DND-41 (cell line): Measurements from ENCODE around the gene RITA1.
A peak's percentile ranks its signal among the peaks of the same experiment; 100 is the strongest.

Experiments used
- ATAC-seq: fragments of 200-7000 bp; cut with Tn5 transposase; 3 replicates; pipeline ENCODE4 v1.9.1; 2021; ENCODE audit warnings: low read depth; ENCODE audit not compliant: insufficient read depth
- DNase-seq: peaks from one replicate; pipeline ENCODE4 v3.0.0-alpha.2; 2020
- H2AFZ ChIP-seq: 2 replicates; pipeline ENCODE4 v1.6.0; 2012; ENCODE audit warnings: low read depth, low read length
- H3K27ac ChIP-seq: 2 replicates; pipeline ENCODE4 v1.5.1; 2012; ENCODE audit warnings: low read length, inconsistent platforms
- H3K27me3 ChIP-seq: fragments of 200-600 bp; sonication (generic); 2 replicates; pipeline ENCODE4 v1.6.0; 2012; ENCODE audit warnings: low read length, mild to moderate bottlenecking, inconsistent platforms; ENCODE audit not compliant: insufficient read depth, poor library complexity
- H3K36me3 ChIP-seq: 2 replicates; pipeline ENCODE4 v1.5.1; 2012; ENCODE audit warnings: low read length, inconsistent platforms; ENCODE audit not compliant: insufficient read depth
- H3K4me1 ChIP-seq: 2 replicates; pipeline ENCODE4 v1.5.1; 2012; ENCODE audit warnings: mild to moderate bottlenecking, low read length; ENCODE audit not compliant: insufficient read depth
- H3K4me2 ChIP-seq: 2 replicates; pipeline ENCODE4 v1.6.0; 2012; ENCODE audit warnings: mild to moderate bottlenecking, moderate library complexity, low read length, inconsistent platforms; ENCODE audit not compliant: insufficient read depth
- H3K4me3 ChIP-seq, 2 experiments: fragments of 200-600 bp in 1 of 2; shearing (Covaris generic) in 1 of 2; 2 replicates each; pipeline ENCODE4 v1.5.1; 2012 to 2016; ENCODE audit warnings: inconsistent platforms in 2 of 2, low read length in 2 of 2, mild to moderate bottlenecking in 2 of 2, low read depth in 1 of 2, moderate library complexity in 1 of 2
- H3K79me2 ChIP-seq: 2 replicates; pipeline ENCODE4 v1.6.0; 2012; ENCODE audit warnings: low read length, inconsistent platforms; ENCODE audit not compliant: insufficient read depth
- H3K9ac ChIP-seq: 2 replicates; pipeline ENCODE4 v1.6.0; 2012; ENCODE audit warnings: low read depth, mild to moderate bottlenecking, inconsistent platforms, low read length, moderate library complexity
- H3K9me3 ChIP-seq: 2 replicates; pipeline ENCODE4 v1.5.1; 2012; ENCODE audit warnings: low read length, moderate library complexity, mild to moderate bottlenecking, inconsistent platforms; ENCODE audit not compliant: insufficient read depth, severe bottlenecking
- H4K20me1 ChIP-seq: 2 replicates; pipeline ENCODE4 v1.6.0; 2012; ENCODE audit warnings: low read length; ENCODE audit not compliant: insufficient read depth
- EZH2 ChIP-seq: IDR thresholded peaks from 3 replicates; pipeline ENCODE4 v1.6.1; 2012; ENCODE audit warnings: borderline replicate concordance, low read depth, mild to moderate bottlenecking, moderate library complexity, low read length, inconsistent platforms; ENCODE audit not compliant: severe bottlenecking
- TF ChIP-seq, protein P1 (sequence below): IDR thresholded peaks from 2 replicates; pipeline ENCODE4 v1.5.1; 2012; ENCODE audit warnings: borderline replicate concordance, low read length, moderate library complexity, mild to moderate bottlenecking; ENCODE audit not compliant: poor library complexity, severe bottlenecking; ENCODE audit errors: extremely low read depth

The RITA1 gene

DNA sequence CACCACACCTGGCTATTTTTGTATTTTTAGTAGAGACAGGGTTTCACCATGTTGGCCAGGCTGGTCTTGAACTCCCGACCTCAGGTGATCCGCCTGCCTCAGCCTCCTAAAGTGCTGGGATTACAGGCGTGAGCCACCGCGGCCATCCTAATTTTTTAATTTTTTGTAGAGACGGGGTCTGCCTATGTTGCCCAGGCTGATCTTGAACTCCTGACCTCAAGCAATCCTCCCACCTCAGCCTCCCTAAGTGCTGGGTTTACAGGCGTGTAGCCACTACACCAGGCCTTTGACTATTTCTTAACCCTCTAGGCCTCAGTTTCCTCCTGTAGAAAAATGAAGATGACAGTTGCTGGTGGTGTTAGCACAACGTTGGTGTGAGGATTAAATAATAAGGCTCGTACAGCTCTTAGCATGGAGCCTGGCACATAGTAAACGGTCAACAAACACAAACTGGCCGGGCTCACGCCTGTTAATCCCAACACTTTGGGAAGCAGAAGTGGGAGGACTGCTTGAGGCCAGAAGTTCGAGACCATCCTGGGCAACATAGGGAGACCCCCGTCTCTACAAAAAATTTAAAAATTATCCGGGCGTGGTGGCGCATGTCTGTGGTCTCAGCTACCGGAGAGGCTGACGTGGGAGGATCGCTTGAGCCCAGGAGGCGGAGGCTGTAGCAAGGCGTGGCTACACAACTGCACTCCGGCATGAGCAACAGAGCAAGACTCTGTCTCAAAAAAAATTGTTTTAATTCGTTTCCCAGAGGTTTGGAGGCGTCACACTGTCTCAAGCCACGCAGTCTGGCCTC lies 1.2 kb upstream of the RITA1 start:
- Histone ChIP-seq H3K9me3 (no peaks in the 10 kb centered on the region), H3K4me3 (peak overlapping the region; percentile 81 to 93), H4K20me1 (peaks cover 47% of the 10 kb centered on the region), H3K4me1 (peaks cover 40% of the 10 kb centered on the region), H3K4me2 (peak overlapping the region; percentile 97), H3K9ac (peak overlapping the region; percentile 94), H3K36me3 (peaks cover 62% of the 10 kb centered on the region), H3K79me2 (peaks cover 96% of the 10 kb centered on the region), H2AFZ (peak overlapping the region; percentile 97), H3K27me3 (no peaks in the 10 kb centered on the region), H3K27ac (peak overlapping the region; percentile 95)
- TF ChIP-seq, protein P1, sequence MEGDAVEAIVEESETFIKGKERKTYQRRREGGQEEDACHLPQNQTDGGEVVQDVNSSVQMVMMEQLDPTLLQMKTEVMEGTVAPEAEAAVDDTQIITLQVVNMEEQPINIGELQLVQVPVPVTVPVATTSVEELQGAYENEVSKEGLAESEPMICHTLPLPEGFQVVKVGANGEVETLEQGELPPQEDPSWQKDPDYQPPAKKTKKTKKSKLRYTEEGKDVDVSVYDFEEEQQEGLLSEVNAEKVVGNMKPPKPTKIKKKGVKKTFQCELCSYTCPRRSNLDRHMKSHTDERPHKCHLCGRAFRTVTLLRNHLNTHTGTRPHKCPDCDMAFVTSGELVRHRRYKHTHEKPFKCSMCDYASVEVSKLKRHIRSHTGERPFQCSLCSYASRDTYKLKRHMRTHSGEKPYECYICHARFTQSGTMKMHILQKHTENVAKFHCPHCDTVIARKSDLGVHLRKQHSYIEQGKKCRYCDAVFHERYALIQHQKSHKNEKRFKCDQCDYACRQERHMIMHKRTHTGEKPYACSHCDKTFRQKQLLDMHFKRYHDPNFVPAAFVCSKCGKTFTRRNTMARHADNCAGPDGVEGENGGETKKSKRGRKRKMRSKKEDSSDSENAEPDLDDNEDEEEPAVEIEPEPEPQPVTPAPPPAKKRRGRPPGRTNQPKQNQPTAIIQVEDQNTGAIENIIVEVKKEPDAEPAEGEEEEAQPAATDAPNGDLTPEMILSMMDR = no peak
- TF ChIP-seq EZH2 = no peak
- ATAC-seq (peak; percentile 75), DNase-seq (no peak)

DNA sequence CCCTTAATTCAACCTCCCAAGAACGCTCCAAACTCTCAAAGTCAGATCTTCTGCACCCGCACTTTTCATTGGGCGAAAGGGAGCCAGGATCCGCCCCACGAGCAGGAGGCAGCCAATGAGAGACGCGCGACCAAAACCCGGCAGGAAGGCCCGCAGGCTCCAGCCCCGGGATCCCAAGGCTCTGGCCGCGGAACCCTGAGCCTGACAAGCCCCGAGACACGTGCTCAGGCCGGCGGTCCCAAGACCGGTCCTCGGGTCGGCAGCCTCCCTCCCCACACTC lies 681 bp upstream of the RITA1 start:
- DNase-seq = peak; percentile 91
- peak overlapping the region; percentile 95 for H3K27ac ChIP-seq
- no peaks in the 10 kb centered on the region for H3K27me3 ChIP-seq
- H3K4me1 ChIP-seq = peaks cover 40% of the 10 kb centered on the region
- peak overlapping the region; percentile 97 for H2AFZ ChIP-seq
- peak overlapping the region; percentile 94 for H3K9ac ChIP-seq
- peak; percentile 88 for ATAC-seq
- H3K9me3 ChIP-seq = no peaks in the 10 kb centered on the region
- H3K4me2 ChIP-seq = peak overlapping the region; percentile 97
- H3K4me3 ChIP-seq = peak overlapping the region; percentile 81 to 93
- H3K79me2 ChIP-seq = peaks cover 93% of the 10 kb centered on the region
- peaks cover 42% of the 10 kb centered on the region for H4K20me1 ChIP-seq
- H3K36me3 ChIP-seq = peaks cover 60% of the 10 kb centered on the region
- TF ChIP-seq, protein P1 = no peak
- TF ChIP-seq EZH2 = no peak

DNA sequence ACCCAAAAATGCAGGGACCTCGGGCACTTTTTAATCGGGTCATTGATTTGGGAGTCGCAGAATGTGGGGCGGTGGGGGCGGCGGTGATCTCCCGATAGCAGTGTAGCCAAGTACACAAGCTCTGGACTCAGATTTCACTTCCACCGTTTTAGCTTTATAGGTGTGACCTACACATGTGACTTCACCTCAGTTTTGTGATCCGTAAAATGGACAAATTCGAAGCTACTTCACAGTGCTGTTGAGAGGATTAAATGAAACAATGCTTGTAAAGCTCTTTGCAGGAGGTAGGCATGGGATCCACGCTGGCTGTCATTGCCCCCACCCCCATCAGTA lies 478 bp downstream of the RITA1 start:
- Histone ChIP-seq H3K4me2 (peak overlapping the region; percentile 97), H3K9ac (peak overlapping the region; percentile 94), H3K79me2 (peaks cover 81% of the 10 kb centered on the region), H3K36me3 (peaks cover 57% of the 10 kb centered on the region), H3K4me3 (peak overlapping the region; percentile 81 to 93; a peak in 3 of 4 replicates), H3K9me3 (no peaks in the 10 kb centered on the region), H3K27me3 (no peaks in the 10 kb centered on the region), H2AFZ (peak overlapping the region; percentile 97), H4K20me1 (peaks cover 35% of the 10 kb centered on the region), H3K27ac (peak overlapping the region; percentile 95), H3K4me1 (peaks cover 40% of the 10 kb centered on the region)
- ATAC-seq (no peak), DNase-seq (no peak)
- TF ChIP-seq, protein P1 = no peak
- no peak for TF ChIP-seq EZH2
